Activated T-cell treated with anti-CD3 and anti-CD28 coated beads for 4 hours (primary cell): ENCODE results near the gene WWOX.
A peak's percentile ranks its signal among the peaks of the same experiment; 100 is the strongest.

ENCODE experiments used
- DNase-seq: peaks from one replicate; pipeline ENCODE4 v3.0.0-alpha.2; 2020

Gene WWOX

GRCh38 chr16:78413651-78414050 lies 314.2 kb downstream of the WWOX start:
- DNase-seq: no peak

- no peak for DNase-seq
These were observed 315.6 kb downstream of the WWOX start for GRCh38 chr16:78415013-78415412.

- no peak for DNase-seq
These were observed 316.2 kb downstream of the WWOX start for GRCh38 chr16:78415669-78416068.

GRCh38 chr16:78416400-78416799 lies 316.9 kb downstream of the WWOX start:
- DNase-seq: no peak

- DNase-seq: no peak
These were observed 321.8 kb downstream of the WWOX start for GRCh38 chr16:78421181-78421708.

- no peak for DNase-seq
These were observed 325.8 kb downstream of the WWOX start for GRCh38 chr16:78425281-78425680.

- DNase-seq: no peak
These were observed 326.5 kb downstream of the WWOX start for GRCh38 chr16:78425891-78426510.

GRCh38 chr16:78428193-78428592 lies 328.7 kb downstream of the WWOX start:
- DNase-seq: no peak

- DNase-seq: no peak
These were observed 330.8 kb downstream of the WWOX start for GRCh38 chr16:78430281-78430680.

GRCh38 chr16:78431004-78431670 lies 331.7 kb downstream of the WWOX start:
- DNase-seq: no peak

GRCh38 chr16:78431701-78432100 lies 332.2 kb downstream of the WWOX start:
- DNase-seq: no peak

- DNase-seq: no peak
These were observed 333.0 kb downstream of the WWOX start for GRCh38 chr16:78432451-78432850.

GRCh38 chr16:78433116-78433515 lies 333.7 kb downstream of the WWOX start:
- DNase-seq: no peak

- DNase-seq: no peak
These were observed 334.9 kb downstream of the WWOX start for GRCh38 chr16:78434401-78434800.

GRCh38 chr16:78435260-78435659 lies 335.8 kb downstream of the WWOX start:
- no peak for DNase-seq

- DNase-seq: no peak
These were observed 336.6 kb downstream of the WWOX start for GRCh38 chr16:78436023-78436422.

GRCh38 chr16:78436846-78437245 lies 337.4 kb downstream of the WWOX start:
- no peak for DNase-seq

GRCh38 chr16:78437352-78437968 lies 338.0 kb downstream of the WWOX start:
- DNase-seq: peak; percentile 7

- no peak for DNase-seq
These were observed 338.8 kb downstream of the WWOX start for GRCh38 chr16:78438219-78438618.

GRCh38 chr16:78438632-78439031 lies 339.2 kb downstream of the WWOX start:
- DNase-seq: no peak

GRCh38 chr16:78439646-78440045 lies 340.2 kb downstream of the WWOX start:
- no peak for DNase-seq

GRCh38 chr16:78441298-78441697 lies 341.8 kb downstream of the WWOX start:
- no peak for DNase-seq

GRCh38 chr16:78443542-78444364 lies 344.3 kb downstream of the WWOX start:
- no peak for DNase-seq
